Breast epithelium (tissue), 4 donors: ENCODE results near the gene TMEM17. TPM values are rescaled to one million over a fixed set of nuclear protein-coding genes. Genes with fewer than 3 reads are reported as not detected.

Source experiments
- DNase-seq, 2 donors: peaks; one replicate each; pipeline ENCODE4 v3.0.0-alpha.2; 2019; ENCODE audit warnings: low spot score in 2 of 2
- H3K27ac ChIP-seq, 2 donors: fragments of 200-600 bp; sonication (generic) in 1 of 2; one replicate each; pipeline ENCODE4 v1.5.1; 2016 to 2019; ENCODE audit warnings: mild to moderate bottlenecking in 1 of 2
- H3K27me3 ChIP-seq, 2 donors: fragments of 200-600 bp; sonication (generic) in 1 of 2; one replicate each; pipeline versions ENCODE4 v1.5.1 to v1.6.0; 2017 to 2019; ENCODE audit warnings: control low read depth in 1 of 2, mild to moderate bottlenecking in 1 of 2
- H3K36me3 ChIP-seq: fragments of 200-600 bp; one replicate; pipeline ENCODE4 v1.5.1; 2019
- H3K4me1 ChIP-seq, 2 donors: fragments of 200-600 bp; sonication (generic); one replicate each; pipeline ENCODE4 v1.5.1; 2016 to 2019; ENCODE audit warnings: control low read depth in 1 of 2
- H3K4me3 ChIP-seq, 3 donors: fragments of 200-600 bp; sonication (generic); 1 replicate in 2 of 3; 2 replicates in 1 of 3; pipeline ENCODE4 v1.5.1; 2016 to 2019; ENCODE audit warnings: mild to moderate bottlenecking in 3 of 3, moderate library complexity in 2 of 3
- H3K9me3 ChIP-seq, 2 donors: fragments of 200-600 bp; sonication (generic) in 1 of 2; one replicate each; pipeline ENCODE4 v1.5.1; 2016 to 2019; ENCODE audit warnings: control low read depth in 1 of 2
- CTCF ChIP-seq, 3 donors: fragments of 450-650 bp; IDR thresholded peaks; one replicate each; pipeline ENCODE4 v1.5.1; 2016 to 2017; ENCODE audit warnings: antibody characterized with exemption in 3 of 3, mild to moderate bottlenecking in 3 of 3, moderate library complexity in 3 of 3
- POLR2A ChIP-seq: fragments of 450-650 bp; IDR thresholded peaks from one replicate; pipeline ENCODE4 v1.6.1; 2016; ENCODE audit warnings: antibody characterized with exemption, mild to moderate bottlenecking, moderate library complexity
- POLR2AphosphoS5 ChIP-seq, 3 donors: sonication (generic); formaldehyde crosslinking; IDR thresholded peaks; one replicate each; pipeline ENCODE4 v1.6.1; 2017; ENCODE audit warnings: antibody characterized with exemption in 3 of 3
- intact Hi-C: fragments of 100-400 bp; cut with DNase I; formaldehyde crosslinking; loops from one replicate; pipeline ENCODE4 v1.15.1; 2023; ENCODE audit warnings: low total_unique reads
- total RNA-seq, 3 donors: library from RNA; depleted of rRNA; stranded (reverse); fragments of >200 nt; gene quantifications; one replicate each; pipeline ENCODE4 v1.1.0, GENCODE V29; 2016

TMEM17 gene
- total RNA-seq, 3 donors from 2014 or later: 0.33 to 3.4 (median 2.3) TPM

GRCh38 chr2:62511636-62512035, 5.6 kb upstream of the TMEM17 start:
- H3K27ac ChIP-seq: no peak overlapping the region
- H3K36me3 ChIP-seq: no peaks in the 10 kb centered on the region
- no peak overlapping the region for H3K4me3 ChIP-seq
- H3K27me3 ChIP-seq: no peaks in the 10 kb centered on the region
- H3K9me3 ChIP-seq: peaks cover 0 to 2% of the 10 kb centered on the region in 2 donors
- TF ChIP-seq POLR2A (no peak), POLR2AphosphoS5 (IDR thresholded peaks at IDR 0.05) (no peak), CTCF (IDR thresholded peaks at IDR 0.05) (no peak)
- intact Hi-C loops: no loop called here
- H3K4me1 ChIP-seq: no peaks in the 10 kb centered on the region
- no peak for DNase-seq

DNA sequence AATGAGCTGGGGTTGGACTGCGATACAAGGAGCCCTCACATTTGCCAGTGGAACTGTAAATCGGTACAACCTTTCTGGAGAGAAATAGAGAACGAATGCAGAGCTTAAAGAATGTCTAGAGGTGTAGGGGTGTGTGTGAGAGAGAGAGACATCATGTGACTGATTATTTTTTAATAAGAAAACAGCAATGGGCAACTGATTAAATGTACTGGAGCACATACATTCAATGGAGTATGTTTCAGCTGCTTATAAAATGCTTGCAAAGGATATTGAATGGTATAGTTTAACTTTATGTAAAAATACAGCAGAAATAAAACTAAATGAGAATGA, 391 bp upstream of the TMEM17 start:
- TF ChIP-seq POLR2A (no peak), POLR2AphosphoS5 (IDR thresholded peaks at IDR 0.05) (no peak)
- H3K27ac ChIP-seq: peak overlapping the region; percentile 94
- H3K9me3 ChIP-seq: no peaks in the 10 kb centered on the region
- peak overlapping the region; percentile 65 to 73 (median 69) for H3K4me3 ChIP-seq
- H3K4me1 ChIP-seq: no peaks in the 10 kb centered on the region
- intact Hi-C loops: no loop called here
- no peaks in the 10 kb centered on the region for H3K36me3 ChIP-seq
- no peak for DNase-seq
- H3K27me3 ChIP-seq: no peaks in the 10 kb centered on the region

GRCh38 chr2:62505109-62505749, 766 bp downstream of the TMEM17 start:
- Histone ChIP-seq H3K4me3 (peak overlapping the region; percentile 65 to 73 (median 69)), H3K4me1 (no peaks in the 10 kb centered on the region), H3K36me3 (no peaks in the 10 kb centered on the region), H3K27ac (peak overlapping the region; percentile 94), H3K27me3 (no peaks in the 10 kb centered on the region), H3K9me3 (no peaks in the 10 kb centered on the region)
- intact Hi-C loops: no loop called here
- no peak for TF ChIP-seq POLR2A
- no peak for TF ChIP-seq POLR2AphosphoS5 (IDR thresholded peaks at IDR 0.05)
- TF ChIP-seq CTCF (IDR thresholded peaks at IDR 0.05): no peak
- no peak for DNase-seq

DNA sequence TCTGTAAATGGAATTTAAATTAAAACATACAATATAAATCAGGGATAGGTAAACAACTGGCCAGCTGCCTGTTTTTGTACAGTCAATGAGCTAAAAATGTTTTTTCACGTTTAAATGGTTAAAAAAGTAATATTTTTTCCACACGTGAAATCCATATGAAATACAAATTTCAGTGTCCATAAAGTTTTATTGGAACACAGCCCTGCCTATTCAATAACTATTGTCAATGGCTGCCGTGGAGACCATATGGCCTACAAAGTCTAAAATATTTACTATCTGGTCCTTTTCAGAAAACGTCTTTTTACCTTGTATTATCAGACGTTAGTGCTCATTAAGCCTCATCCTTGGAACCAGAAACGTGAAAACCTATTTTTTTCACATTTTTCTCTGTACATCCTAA, 1.3 kb downstream of the TMEM17 start:
- Histone ChIP-seq H3K4me3 (no peak overlapping the region), H3K9me3 (no peaks in the 10 kb centered on the region), H3K27ac (no peak overlapping the region), H3K36me3 (no peaks in the 10 kb centered on the region), H3K4me1 (no peaks in the 10 kb centered on the region), H3K27me3 (no peaks in the 10 kb centered on the region)
- intact Hi-C loops: no loop called here
- no peak for TF ChIP-seq POLR2A
- TF ChIP-seq CTCF (IDR thresholded peaks at IDR 0.05): no peak
- TF ChIP-seq POLR2AphosphoS5 (IDR thresholded peaks at IDR 0.05): no peak
- no peak for DNase-seq

- H3K9me3 ChIP-seq: no peaks in the 10 kb centered on the region
- no peaks in the 10 kb centered on the region for H3K4me1 ChIP-seq
- no peak for TF ChIP-seq CTCF (IDR thresholded peaks at IDR 0.05)
- TF ChIP-seq POLR2A: no peak
- no peak for TF ChIP-seq POLR2AphosphoS5 (IDR thresholded peaks at IDR 0.05)
- H3K27ac ChIP-seq: no peak overlapping the region
- H3K27me3 ChIP-seq: no peaks in the 10 kb centered on the region
- no peak overlapping the region for H3K4me3 ChIP-seq
- H3K36me3 ChIP-seq: no peaks in the 10 kb centered on the region
- intact Hi-C loops: no loop called here
- DNase-seq: no peak
Measured at GRCh38 chr2:62501794-62502500, 4.0 kb downstream of the TMEM17 start.
